ENCODE data around the gene FOXI3.
"Not testable (repeated sequence)": the region's sequence is repeated elsewhere in the genome, so short reads cannot be mapped to it uniquely, and the experiment has no call there.

Gene FOXI3

GRCh38 chr2:88443353-88443938 lies 9.0 kb downstream of the FOXI3 start:
- H3K4me3 ChIP-seq (ENCODE audit: low read depth, low read length): no peak overlapping the region
- no peak for DNase-seq (ENCODE audit: low read depth)
- no peak for TF ChIP-seq CTCF (IDR thresholded peaks at IDR 0.05; ENCODE audit: low read depth, low read length, missing control alignments)

DNA sequence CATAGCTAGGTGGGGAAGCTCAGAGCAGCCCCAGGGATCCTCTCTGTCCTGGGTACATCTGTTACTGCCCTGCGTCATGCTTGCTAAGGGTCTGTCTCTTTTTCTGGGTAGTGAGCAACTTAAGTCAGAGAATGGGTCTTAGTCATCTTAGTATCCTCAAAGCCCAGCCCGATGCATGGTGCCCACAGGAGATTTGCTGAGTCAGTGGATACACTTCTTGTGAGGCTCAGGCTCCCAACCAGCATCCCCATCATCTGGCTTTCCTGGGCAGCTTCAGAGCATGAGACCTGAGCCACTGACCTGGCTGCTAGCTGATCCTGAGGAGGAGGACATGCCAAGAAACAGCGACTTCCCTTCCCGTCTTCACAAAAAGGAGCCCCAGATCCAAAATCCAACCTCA lies 10.0 kb downstream of the FOXI3 start:
- no peak for TF ChIP-seq CTCF (IDR thresholded peaks at IDR 0.05; ENCODE audit: low read depth, low read length, missing control alignments)
- H3K4me3 ChIP-seq (ENCODE audit: low read depth, low read length): no peak overlapping the region

GRCh38 chr2:88442061-88442460 lies 10.4 kb downstream of the FOXI3 start:
- no peak overlapping the region for H3K4me3 ChIP-seq (ENCODE audit: low read depth, low read length)
- no peak for TF ChIP-seq CTCF (IDR thresholded peaks at IDR 0.05; ENCODE audit: low read depth, low read length, missing control alignments)
- no peak for DNase-seq (ENCODE audit: low read depth)

More for the DNA sequence above, 10.0 kb downstream of the FOXI3 start:
- no peak for DNase-seq (ENCODE audit: low read depth)

DNA sequence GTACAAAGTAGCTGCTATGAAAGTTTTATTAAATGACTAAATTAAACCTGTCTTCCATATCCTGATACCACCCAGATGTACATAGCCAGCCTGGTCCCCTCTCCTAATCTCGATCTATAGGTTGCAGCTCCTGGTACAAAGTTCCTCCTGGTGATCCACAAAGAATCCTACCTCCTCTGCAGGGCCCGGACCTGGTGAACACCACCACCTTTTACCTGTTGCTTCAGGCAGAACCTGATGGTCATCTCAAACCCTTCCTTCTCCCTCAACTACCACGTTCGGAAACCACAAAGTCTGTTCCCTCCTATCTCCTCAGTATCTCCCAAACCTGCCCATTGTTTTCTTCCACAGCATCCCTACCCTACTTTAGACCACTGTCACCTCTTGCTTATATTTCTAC lies 15.5 kb downstream of the FOXI3 start:
- no peak for TF ChIP-seq CTCF (IDR thresholded peaks at IDR 0.05; ENCODE audit: low read depth, low read length, missing control alignments)
- no peak overlapping the region for H3K4me3 ChIP-seq (ENCODE audit: low read depth, low read length)
- DNase-seq (ENCODE audit: low read depth): no peak

GRCh38 chr2:88429929-88430328 lies 22.6 kb downstream of the FOXI3 start:
- no peak for DNase-seq (ENCODE audit: low read depth)
- TF ChIP-seq CTCF (IDR thresholded peaks at IDR 0.05; ENCODE audit: low read depth, low read length, missing control alignments): no peak
- no peak overlapping the region for H3K4me3 ChIP-seq (ENCODE audit: low read depth, low read length)

DNA sequence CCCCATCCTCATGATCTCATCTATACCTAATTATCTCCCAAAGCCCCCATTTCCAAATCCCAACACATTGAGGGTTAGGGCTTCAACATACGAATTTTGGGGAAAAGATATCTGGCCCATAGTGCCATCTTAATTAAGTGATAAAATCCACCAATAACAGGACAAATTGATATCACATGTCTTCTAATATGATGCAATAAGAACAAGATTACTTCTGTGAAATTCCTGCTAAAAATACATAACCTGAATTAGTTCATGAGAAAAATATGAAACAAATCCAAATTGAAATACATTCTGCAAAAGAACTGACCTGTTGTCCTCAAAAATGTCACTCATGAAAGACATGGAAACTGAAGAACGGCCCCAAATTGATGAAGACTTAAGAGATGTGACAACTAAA lies 28.8 kb downstream of the FOXI3 start:
- DNase-seq (ENCODE audit: low read depth): no peak
- no peak overlapping the region for H3K4me3 ChIP-seq (ENCODE audit: low read depth, low read length)
- no peak for TF ChIP-seq CTCF (IDR thresholded peaks at IDR 0.05; ENCODE audit: low read depth, low read length, missing control alignments)

DNA sequence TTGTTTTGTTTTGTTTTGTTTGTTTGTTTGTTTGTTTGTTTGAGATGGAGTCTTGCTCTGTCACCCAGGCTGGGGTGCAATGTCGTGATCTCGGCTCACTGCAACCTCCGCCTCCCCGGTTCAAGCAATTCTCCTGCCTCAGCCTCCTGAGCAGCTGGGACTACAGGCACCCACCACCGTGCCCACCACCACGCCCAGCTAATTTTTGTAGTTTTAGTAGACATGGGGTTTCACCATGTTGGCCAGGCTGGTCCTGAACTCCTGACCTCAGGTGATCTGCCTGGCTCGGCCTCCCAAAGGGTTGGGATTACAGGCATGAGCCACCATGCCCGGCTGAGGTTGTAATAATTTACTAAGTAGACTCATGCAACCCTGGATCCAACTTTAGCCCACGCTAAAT lies 33.4 kb downstream of the FOXI3 start:
- H3K4me3 ChIP-seq (ENCODE audit: low read depth, low read length); DNase-seq (ENCODE audit: low read depth): not testable (repeated sequence)

All from GM12864 (cell line).